ENCODE results near the gene SF3A2.

SF3A2 gene

DNA sequence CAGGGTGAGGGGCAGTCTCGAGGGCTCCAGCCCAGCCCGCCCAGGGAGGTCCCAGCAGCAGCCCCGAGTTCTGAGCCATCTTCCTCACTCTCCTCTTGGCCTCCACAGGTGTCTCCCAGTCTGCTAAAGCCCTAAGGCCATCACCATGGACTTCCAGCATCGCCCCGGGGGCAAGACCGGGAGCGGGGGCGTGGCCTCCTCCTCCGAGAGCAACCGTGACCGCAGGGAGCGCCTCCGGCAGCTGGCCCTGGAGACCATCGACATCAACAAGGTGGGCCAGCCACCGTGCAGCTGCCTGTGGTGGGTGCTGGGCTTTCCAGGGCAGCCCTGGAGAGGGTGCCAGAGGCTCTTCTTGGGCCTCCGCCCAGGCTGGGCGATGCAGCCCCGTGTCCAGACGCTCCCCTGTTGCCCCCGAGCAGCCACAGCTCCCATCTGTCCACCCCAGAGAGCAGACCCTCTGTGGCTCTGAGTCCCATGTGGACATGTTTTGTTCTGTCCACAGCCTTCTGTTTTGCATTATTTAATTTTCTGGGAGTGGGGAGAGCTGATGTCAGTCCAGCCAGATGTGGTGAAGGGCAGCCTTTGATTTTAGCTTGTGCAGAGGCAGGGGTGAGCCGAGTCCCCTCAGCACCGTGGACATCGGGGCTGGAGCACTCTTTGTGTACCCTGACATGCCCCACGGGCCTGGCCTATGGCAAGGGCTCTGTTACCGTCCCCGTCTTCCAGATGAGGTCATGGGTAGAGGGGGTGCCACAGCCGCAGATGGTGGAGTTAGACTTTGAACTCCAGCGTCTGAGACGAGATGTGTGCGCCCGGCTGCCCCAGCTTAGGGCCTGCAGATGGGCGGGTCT is 6.9 kb downstream of the SF3A2 start:
- DNase-seq, result no peak

DNA sequence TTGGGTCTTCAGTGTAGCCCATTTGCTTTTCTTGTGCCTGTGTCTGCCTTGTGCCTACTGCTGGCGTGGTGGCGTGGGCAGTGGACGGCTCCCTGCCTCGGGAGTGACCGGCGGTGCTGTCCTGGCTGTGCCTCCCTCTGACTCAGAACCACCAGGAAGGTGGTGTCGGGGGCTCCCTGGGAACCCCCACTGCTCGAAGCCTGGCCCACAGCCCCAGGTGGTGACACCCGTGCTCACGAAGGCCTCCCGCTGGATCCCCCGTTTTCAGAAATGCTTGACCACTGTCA is 7.4 kb downstream of the SF3A2 start:
- DNase-seq, result no peak

DNA sequence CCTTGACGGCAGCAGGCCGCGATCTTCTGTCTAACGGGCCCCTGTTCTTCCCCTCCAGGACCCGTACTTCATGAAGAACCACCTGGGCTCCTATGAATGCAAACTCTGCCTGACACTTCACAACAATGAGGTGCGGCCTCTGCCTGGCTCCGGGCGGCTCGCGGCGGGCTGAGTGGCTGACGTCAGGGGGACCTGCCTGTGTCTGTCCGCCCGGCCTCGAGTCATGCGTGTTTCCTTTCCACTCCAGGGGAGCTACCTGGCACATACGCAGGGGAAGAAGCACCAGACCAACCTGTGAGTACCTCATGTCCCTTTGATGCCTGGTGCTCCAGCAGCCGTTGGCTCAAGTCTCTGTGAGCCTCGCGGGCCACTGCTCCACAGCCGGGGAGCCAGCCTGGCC is 7.9 kb downstream of the SF3A2 start:
- no peak for DNase-seq

DNA sequence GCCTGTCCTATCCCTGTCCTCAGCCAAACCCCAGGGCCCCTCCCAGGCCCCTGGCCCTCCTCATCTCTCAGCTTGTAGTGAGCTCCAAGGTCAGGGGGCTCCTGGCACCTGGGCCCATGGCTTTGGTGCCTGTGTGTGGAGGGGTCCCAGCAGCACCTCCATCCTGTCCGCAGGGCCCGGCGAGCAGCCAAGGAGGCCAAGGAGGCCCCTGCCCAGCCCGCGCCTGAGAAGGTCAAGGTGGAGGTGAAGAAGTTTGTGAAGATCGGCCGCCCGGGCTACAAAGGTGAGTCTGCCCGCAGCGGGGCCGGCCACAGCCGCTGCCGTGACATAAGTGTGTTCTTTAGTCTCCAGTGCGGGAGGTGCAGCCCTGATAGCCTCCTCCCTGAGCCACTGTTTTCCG is 8.6 kb downstream of the SF3A2 start:
- no peak for DNase-seq

DNA sequence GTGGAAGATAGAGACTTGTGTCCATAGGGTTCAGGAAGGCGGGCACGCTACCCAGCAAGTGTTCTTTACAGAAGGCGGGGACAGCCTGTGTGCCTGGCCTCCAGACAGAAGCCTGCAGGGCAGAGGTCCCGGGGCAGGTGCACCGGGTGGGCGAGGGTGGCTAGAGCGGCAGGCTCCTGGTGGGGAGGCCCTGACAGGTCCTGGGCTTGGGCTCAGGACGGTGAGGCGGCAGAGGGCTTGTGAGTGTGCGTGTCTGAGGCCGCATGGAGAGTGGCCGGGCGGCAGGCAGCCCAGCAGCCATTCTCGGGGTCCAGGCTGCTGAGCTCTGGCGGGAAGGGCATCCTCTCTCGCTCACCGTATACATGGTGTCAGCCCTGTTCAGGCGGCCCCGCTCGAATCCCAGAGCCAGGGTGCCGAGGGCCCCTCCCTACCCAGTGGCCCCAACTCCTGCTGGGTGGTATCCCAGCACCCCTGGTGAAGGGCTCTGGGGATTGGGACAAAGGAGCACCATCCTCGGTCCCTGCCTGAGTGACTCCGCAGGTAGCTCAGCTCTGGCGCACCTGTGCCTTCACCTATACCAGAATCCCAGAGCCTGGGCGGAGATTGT is 9.5 kb downstream of the SF3A2 start:
- DNase-seq, result no peak

DNA sequence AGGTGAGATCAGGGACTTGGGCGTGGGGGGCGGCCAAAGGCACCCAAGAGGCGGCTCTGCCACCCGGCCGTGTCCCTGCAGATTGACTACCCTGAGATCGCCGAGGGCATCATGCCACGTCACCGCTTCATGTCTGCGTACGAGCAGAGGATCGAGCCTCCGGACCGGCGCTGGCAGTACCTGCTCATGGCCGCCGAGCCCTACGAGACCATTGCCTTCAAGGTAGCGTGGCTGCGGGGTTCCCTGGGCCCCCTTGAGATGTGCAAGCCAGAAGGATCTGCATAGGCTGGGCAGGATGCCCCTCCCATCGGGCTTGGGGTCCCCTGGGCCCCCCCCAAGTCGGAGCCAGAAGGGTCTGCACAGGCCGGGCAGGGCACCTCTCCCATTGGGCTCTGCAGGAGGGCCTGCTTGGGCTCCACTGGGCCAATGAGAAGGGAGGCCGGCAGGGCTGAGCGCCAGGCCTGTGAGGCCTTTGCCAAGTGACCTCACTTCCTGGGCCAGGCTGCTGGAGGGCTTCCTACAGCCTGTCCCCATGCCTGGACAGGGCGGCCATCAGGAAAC is 10.3 kb downstream of the SF3A2 start:
- peak; percentile 35 for DNase-seq

DNA sequence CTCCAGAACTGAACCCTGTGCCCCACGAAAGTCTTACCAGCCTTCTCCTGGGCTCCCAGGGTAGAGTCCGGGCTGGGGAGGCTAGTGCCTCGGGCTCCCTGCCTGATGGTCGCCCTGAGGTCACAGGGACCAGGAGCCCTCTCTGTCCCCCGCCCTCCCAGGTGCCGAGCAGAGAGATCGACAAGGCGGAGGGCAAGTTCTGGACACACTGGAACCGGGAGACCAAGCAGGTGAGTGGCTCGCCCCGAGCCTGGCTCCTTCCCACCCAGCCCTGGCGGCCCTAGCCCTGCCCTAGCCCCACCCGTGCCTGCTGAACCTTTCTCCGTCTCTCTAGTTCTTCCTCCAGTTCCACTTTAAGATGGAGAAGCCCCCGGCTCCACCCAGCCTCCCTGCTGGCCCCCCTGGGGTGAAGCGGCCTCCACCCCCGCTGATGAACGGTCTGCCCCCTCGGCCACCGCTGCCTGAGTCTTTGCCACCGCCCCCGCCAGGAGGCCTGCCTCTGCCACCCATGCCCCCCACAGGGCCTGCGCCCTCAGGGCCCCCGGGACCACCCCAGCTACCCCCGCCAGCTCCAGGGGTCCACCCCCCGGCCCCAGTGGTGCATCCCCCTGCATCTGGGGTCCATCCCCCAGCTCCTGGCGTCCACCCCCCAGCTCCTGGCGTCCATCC is 10.9 kb downstream of the SF3A2 start:
- DNase-seq, result no peak

DNA sequence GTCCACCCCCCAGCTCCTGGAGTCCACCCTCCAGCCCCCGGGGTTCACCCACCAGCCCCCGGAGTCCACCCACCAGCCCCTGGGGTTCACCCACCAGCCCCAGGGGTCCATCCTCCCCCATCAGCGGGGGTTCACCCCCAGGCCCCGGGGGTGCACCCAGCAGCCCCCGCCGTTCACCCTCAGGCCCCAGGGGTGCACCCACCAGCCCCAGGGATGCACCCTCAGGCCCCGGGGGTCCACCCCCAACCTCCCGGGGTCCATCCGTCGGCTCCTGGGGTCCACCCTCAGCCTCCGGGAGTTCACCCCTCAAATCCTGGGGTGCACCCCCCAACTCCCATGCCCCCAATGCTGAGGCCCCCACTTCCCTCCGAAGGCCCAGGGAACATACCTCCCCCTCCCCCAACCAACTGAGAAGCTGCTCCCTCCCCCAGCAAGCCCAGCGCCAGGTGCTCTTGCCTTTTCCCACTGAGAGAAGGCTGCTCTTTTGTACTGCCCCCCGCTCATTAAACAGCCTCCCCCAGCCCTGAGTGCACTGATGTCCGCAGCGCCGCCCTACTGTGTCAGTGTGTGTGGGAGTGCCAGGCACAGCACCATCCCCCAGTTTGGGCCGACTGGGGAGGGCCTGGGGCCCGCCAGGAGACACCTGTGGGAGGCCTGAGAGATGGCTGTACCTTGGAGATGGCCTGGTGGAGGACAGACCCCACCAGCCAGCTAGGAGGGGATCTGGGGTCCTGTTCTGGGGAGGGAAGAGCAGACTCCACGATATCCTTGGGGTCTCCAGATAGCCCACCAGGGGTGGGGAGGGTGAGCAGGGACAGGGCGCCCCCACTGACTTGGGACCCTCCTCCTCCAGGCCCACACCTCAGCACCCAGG is 11.7 kb downstream of the SF3A2 start:
- DNase-seq, result no peak

DNA sequence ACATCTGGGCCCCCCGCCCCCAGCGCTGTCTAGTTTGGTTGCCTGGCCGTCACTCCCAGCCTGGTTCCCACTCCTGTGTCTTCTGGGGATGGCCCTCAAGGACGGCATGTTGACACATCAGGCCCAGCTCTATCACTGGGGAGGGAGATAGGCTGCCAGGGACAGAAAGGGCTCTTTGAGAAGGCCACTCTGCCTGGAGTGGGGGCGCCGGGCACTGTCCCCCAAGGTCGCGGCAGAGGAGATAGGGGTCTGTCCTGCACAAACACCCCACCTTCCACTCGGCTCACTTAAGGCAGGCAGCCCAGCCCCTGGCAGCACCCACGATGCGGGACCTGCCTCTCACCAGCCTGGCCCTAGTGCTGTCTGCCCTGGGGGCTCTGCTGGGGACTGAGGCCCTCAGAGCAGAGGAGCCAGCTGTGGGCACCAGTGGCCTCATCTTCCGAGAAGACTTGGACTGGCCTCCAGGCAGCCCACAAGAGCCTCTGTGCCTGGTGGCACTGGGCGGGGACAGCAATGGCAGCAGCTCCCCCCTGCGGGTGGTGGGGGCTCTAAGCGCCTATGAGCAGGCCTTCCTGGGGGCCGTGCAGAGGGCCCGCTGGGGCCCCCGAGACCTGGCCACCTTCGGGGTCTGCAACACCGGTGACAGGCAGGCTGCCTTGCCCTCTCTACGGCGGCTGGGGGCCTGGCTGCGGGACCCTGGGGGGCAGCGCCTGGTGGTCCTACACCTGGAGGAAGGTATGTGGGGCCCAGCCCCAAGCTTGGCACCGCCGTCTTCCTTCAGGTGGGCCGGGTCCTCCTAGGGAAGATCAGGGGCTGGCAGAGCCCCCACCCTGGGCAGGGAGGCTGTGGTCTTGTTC is 12.6 kb downstream of the SF3A2 start, which contains the start of gene AMH:
TSS of gene AMH (plus strand) at position 314 of the 857 bp plus-strand sequence. CDS start at position 324, 10 bp downstream.
- no peak for DNase-seq

DNA sequence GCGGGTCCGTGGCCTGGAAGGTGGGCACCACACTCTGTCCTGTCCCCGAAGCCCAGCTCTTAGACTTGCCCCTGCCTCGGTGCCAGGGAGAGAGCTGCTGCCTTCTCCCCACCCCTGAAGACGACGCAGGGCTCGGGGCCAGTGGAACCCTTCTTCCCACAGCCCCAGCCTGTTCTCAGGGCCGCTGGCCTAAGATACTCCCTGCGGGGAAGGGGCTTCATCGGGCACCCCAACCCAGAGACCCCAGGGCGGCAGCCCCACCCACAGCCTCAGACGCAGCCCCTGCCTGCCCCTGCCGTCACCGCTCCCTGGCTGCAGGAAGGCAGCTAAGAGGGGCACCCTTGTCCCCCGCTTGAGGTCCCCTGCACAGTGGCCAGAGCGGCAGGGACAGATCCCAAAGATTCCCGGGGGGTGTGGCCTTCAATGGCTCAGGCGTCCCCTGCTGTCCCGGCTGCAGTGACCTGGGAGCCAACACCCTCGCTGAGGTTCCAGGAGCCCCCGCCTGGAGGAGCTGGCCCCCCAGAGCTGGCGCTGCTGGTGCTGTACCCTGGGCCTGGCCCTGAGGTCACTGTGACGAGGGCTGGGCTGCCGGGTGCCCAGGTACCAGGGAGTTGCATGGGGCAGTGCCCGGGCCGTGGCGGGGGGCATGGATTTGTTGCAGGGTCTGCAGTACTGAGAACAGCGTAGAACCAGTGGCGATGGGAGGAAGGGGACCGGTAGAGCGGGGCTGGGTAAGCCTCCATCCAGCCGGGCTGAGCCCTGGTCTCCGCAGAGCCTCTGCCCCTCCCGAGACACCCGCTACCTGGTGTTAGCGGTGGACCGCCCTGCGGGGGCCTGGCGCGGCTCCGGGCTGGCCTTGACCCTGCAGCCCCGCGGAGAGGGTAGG is 13.5 kb downstream of the SF3A2 start:
- DNase-seq, result no peak

DNA sequence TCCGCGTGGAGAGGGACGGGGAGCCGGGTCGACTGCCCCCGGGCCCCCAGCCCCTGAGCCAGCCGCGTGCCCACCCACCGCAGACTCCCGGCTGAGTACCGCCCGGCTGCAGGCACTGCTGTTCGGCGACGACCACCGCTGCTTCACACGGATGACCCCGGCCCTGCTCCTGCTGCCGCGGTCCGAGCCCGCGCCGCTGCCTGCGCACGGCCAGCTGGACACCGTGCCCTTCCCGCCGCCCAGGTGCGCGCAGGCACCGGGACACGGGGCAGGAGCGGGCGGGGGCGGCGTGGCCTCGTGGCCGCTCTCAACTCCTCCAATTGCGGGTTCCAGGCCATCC is 14.1 kb downstream of the SF3A2 start:
- no peak for DNase-seq

DNA sequence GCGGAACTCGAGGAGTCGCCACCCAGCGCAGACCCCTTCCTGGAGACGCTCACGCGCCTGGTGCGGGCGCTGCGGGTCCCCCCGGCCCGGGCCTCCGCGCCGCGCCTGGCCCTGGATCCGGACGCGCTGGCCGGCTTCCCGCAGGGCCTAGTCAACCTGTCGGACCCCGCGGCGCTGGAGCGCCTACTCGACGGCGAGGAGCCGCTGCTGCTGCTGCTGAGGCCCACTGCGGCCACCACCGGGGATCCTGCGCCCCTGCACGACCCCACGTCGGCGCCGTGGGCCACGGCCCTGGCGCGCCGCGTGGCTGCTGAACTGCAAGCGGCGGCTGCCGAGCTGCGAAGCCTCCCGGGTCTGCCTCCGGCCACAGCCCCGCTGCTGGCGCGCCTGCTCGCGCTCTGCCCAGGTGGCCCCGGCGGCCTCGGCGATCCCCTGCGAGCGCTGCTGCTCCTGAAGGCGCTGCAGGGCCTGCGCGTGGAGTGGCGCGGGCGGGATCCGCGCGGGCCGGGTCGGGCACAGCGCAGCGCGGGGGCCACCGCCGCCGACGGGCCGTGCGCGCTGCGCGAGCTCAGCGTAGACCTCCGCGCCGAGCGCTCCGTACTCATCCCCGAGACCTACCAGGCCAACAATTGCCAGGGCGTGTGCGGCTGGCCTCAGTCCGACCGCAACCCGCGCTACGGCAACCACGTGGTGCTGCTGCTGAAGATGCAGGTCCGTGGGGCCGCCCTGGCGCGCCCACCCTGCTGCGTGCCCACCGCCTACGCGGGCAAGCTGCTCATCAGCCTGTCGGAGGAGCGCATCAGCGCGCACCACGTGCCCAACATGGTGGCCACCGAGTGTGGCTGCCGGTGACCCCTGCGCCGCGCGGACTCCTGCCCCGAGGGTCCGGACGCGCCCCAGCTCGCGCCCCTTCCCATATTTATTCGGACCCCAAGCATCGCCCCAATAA is 14.8 kb downstream of the SF3A2 start:
- no peak for DNase-seq

DNA sequence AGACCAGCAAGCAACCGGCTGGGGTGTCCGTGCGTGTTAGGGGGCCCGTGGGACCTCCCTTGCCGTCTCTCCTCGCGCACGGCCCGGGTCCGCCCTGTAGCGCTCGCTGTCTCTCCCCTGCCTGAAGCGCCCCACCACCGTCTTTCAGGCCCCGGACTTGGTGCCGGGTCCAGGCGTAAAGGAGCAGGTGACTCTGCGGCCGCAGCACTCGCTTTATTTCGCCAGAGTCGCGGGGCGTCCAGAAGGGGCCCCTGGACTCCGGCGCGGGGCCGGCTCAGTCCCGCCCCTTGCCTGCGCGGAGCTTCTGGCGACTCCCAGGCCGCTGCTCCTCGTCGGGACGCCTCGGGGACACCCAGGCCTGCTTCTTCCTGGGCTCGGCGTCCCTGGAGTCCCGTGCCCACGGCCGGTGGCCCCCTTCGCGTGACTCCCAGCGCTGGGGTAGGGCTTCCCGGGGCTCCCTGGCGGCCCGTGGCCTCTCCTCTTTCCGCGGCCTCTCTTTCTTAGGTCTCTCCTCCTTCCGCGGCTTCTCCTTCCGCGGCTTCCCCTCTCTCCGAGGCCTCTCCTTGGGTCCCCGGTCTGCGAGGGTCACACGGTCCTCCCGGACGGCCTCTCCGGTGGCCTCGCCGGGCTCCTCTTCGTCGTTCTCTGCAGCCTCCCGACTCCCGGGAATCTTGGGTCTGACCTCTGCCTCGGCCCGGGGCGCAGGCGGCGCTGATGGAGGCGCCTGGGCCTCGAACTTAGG is 15.6 kb downstream of the SF3A2 start:
- DNase-seq, result no peak

DNA sequence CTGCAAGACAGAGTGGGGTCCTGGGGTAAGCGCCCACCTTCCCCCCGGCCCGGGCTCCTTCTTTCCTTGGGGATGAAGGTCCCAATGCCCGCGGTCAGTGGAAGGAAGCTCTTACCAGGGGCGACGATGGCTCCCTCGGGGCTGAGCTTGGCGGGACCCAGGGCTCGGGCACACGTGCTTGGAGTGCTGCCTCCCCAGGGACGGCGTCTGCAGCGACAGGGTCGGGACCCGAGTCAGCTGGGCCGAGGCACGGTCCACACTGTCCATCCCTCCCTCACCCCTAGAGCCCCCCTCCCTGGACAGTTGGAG is 16.1 kb downstream of the SF3A2 start:
- DNase-seq, result no peak

DNA sequence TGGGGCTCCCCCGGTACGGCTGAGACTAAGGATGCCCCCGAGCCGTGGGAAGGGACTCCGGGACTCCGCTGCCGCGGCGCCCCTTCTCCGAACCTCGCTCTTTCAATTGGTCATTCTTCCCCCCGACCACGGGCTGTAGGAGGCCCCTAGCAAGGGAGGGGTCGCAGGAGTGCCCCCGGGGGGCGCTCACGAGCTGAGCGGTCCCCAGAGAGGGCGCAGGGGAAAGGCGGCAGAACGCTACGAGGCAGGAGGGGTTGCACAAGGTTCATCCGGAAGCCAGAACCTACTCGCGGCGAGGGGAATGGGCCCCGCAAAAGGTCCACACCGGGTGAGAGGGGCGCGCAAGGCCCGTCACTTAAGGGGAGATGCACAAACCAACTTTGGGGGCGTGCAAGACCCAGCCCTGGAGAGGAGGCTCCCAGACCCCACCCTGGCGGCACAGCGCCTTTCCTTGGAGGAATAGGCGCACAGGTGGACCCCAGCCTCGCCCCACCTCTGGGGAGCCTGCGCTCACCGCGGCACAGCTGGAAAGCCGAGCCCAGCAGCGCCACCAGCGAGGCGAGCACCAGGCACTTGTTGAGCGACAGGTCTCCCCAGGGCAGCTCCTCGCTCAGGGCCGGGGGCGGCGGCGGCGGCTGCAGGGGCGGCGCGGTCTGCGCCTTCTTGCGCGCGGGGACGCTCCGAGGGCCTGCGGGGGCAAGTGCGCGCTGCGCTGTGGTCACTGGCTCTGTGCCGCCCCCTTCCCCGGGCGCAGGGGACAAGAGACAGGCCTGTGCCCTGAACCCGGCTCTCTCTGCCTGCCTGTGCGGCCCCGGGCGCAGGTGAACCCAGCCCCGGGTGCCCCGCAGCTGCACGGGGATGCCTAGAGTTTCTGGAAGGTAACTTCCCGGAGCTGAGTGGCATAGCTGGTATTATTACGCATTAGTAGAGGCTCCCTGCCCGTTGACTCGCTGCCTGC is 16.8 kb downstream of the SF3A2 start:
- DNase-seq, result no peak

DNA sequence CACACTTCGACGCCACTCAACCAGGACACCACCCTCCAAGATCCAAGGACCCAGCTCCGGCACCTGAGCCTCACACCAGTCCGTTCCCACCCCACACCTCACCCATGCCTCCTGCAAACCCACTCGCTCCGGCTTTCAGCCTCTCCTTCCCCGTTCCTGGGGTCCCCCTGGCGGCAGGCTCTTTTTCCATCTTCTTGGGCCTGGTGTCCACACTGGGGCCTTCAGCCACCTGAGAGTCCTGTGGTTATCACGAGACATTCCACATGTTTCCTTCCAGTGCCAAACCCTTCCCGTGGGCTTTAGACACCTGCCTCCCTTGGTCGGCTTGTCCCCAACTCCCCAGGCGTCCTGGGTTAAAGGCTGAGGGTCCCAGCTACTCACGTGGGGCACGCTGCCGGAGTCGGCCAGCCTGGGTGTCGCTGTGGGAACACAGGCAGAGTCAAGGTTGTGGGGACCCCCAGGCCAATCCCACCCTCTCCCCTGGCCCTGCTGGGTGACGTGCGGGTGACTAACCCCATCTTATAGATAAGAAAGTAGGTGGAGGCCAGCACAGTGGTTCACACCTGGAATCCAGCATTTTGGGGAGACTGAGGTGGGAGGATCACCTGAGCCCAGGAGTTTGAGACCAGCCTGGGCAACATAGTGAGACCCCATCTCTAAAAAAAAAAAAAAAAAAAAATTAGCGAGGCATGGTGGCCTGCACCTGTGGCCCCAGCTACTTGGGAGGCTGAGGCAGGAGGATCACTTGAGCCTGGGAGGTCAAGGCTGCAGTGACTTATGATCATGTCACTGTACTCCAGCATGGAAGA is 17.6 kb downstream of the SF3A2 start:
- DNase-seq, result peak; percentile 36
